GM19455 (cell line): ENCODE measurements around the gene PSMD13.

Source experiments
- ATAC-seq: cut with Tn5 transposase; IDR thresholded peaks from one replicate; pipeline ENCODE4 v1.9.1; 2021; ENCODE audit not compliant: unreplicated experiment

The PSMD13 gene

DNA sequence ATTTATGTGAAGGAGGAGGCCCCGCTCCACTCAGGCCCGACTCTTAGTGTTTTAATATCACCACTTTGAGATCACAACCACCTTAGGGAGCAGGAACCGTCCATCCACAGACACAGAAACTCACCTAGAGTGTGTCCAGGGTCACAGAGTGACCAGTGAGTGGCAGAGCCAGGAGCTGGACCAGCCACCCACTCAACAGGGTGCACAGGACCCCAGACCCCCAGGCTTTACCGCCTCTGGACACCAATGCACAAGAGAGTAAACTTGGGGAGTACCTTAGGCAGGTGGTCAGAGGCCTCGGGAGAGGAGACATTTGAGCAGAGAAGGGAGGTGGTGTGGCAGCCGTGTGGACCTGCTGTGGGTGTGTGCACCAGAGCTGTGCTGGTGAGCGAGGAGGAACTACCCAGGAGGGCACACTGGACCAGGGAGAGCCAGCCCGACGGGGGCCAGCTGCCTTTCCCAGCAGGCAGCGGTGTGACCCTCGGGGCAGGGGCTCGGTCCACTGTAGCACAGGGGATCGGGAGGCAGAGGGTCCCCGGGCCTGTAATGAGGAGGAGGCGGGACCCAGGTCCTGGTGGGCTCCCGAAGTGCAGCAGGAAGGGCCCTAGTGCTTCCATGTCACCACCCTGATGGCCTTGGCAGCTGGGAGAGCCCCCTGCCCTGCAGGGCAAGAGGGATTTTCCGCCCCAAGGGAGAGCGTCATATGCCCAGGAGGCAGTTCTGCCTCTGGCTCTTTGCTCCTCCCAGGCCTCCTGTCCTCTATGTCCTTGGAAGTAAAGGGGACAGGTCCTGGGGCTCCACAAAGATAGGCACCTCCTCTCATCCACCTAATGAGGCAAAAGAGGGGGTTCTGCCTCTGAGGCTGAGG lies 33.9 kb downstream of the PSMD13 start:
- ATAC-seq = no peak

DNA sequence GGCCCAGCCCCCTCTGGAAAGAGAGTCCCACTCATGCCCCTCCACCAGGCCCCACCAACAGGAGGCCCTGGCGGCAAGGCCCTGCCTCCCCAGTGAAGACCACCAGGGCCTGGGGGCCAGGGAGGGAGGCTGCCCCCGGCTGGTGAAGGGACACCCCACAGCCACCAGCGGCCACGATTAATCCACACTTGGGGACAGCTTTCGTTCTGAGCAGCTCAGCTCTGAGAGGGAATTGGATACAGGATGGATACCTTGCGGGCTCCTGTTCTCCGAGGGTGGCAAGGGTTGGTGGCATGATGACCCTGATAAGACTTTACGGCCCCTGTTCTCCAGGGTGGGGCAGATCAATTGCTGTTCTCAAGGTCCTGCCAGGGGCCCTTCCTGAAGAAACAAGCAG lies 34.5 kb downstream of the PSMD13 start:
- ATAC-seq = no peak

DNA sequence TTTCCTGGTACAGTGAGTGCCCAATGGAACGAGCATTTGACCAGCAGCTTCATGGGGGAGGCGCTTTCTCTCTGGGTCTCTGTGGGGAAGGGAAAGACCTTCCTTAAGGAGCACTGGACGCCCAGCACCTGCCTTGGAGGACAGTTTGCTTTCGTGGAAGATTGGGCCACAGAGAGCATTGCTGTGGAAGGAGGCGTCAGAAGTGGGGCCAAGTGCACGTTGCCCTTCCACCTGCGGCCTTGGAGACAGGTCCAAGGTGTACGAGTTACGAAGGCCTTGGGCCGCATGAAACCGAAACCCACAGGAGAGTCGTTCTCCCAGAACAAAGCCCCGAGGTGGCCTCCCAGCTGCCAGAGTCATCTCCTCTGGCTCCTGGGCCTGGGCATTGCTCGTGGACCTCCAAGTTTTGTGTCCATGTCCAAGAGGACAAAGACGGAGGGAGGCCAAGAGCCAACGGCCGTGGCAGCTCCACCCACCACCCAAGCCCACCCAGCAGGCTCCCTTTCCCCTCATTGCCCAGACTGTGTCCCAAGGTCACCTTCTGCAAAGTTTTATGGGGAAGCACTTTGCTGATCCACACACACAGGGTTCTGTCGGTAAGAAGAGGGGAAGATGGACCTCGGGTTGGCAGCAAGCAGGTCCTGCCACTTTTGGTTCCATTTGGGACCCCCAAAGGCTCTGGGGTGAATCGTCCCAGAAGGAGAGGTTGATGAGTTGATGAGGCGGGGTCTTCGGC lies 35.6 kb downstream of the PSMD13 start:
- no peak for ATAC-seq

DNA sequence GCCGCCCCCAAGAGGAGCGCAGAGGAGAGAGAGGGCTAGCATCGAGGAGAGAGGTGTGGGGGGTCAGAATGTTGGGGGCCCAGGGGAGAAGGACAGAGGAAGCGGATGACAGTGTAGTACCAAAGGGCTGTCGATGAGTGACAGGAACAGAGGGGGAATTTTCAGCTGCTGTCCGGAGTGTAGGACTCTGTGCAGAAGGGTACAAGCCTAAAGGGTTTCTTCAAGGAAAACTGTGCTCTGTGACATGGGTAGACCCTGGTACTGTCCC lies 36.1 kb downstream of the PSMD13 start:
- no peak for ATAC-seq

DNA sequence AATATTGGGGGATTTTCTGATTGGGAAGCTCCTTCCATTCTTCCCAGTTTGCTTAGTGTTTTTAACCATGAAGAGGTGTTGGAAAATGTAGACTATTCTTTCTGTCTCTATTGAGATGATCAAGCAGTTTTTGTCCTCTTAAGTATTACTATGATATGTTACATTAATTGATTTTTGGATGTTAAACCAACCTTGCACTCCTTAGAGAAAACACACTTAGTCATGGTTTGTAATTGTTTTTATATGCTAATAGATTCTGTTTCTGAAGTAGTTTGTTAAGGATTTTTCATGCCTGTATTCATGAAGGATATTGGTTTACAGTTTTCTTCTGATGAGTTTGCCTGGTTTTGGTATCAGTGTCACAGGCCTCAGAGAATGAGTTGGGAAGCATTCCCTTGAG lies 39.4 kb downstream of the PSMD13 start:
- ATAC-seq = no peak

DNA sequence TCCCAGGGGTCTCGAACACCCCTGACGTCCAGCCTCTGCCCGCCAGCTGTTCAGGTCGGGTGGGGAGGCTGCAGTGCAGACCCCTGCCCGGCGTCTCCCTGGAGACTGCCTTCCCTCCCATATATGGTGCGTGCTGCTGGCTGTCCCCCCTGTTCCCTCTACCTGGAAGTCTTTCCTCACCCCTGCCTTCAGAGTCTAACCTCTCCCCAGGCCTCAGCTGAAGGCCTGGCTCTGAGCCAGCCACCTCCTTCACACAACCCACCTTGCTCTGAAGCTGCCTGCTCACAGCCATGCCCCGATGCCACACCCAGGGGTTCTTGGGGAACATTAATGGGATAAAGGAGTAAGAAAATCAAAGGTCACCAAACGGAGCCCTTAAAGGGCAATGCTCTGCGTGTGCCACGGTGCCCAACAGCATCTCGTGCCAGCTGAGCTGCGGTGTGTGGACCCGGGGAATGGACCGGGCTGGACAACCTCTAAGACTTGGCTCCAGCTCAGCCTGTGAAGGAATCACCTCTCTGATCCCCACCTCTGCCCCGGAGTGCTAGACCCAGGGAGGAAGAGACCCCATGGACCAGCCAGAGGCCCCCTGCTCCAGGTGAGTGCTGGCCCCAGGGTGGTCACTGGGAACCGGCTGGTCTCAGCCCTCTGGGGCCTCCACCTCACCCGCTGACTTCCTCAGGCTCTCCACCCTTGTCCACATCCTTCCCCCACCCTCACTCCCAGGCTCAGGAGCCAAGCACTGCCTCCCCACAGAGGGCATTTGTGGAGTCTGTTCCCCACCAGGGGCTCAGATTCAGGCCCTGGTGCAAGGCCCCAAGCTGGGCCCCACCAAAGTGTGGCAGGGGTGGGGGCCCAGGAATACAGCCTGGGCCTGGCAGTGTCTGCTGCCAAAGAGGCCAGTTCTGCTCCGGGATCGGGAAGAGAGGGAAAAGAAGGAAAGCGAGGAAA lies 41.5 kb downstream of the PSMD13 start, which contains the start of gene NLRP6:
Gene NLRP6 (plus strand): TSS at position 407 of the 951 bp plus-strand sequence. CDS start 163 bp downstream, at position 570.
- ATAC-seq = no peak

DNA sequence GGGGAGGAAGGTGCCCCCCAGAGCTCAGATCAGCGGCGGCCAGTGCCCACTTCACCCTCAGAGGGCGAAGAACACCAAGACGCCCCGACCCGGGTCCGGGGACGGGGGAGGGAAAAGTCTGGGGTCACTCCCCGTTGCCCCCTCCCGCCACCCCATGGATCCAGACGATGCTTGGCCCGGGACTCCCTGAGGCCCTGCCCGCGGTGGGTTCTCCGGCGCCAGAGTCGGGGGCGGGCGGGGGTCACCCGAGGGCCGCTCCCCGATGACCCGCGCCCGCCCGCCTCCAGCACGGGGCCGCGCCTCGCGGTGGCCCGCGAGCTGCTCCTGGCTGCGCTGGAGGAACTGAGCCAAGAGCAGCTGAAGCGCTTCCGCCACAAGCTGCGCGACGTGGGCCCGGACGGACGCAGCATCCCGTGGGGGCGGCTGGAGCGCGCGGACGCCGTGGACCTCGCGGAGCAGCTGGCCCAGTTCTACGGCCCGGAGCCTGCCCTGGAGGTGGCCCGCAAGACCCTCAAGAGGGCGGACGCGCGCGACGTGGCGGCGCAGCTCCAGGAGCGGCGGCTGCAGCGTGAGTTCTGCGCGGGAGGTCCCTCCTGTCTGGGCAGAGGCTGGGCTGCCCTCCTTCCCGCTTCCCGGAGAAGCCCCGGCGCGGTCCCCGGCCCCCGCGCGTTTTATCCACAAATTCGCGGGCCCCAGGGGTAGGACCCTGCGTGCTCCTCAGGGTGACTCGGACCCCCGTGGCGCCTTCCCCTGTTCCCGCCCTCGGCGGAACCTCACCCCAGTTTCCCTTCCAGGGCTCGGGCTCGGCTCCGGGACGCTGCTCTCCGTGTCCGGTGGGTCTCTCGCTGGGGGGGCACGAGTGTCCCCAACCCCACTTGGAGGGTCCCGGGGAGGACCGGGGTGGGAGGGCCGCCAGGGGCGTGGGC lies 42.5 kb downstream of the PSMD13 start:
- no peak for ATAC-seq

DNA sequence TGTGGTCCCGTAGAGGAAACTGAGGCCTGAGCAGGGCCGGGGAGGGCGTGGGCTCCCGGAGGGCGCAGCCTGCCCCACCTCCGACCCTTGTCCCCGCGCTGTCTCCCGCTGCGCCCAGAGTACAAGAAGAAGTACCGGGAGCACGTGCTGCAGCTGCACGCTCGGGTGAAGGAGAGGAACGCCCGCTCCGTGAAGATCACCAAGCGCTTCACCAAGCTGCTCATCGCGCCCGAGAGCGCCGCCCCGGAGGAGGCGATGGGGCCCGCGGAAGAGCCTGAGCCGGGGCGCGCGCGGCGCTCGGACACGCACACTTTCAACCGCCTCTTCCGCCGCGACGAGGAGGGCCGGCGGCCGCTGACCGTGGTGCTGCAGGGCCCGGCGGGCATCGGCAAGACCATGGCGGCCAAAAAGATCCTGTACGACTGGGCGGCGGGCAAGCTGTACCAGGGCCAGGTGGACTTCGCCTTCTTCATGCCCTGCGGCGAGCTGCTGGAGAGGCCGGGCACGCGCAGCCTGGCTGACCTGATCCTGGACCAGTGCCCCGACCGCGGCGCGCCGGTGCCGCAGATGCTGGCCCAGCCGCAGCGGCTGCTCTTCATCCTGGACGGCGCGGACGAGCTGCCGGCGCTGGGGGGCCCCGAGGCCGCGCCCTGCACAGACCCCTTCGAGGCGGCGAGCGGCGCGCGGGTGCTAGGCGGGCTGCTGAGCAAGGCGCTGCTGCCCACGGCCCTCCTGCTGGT lies 43.4 kb downstream of the PSMD13 start:
- no peak for ATAC-seq

DNA sequence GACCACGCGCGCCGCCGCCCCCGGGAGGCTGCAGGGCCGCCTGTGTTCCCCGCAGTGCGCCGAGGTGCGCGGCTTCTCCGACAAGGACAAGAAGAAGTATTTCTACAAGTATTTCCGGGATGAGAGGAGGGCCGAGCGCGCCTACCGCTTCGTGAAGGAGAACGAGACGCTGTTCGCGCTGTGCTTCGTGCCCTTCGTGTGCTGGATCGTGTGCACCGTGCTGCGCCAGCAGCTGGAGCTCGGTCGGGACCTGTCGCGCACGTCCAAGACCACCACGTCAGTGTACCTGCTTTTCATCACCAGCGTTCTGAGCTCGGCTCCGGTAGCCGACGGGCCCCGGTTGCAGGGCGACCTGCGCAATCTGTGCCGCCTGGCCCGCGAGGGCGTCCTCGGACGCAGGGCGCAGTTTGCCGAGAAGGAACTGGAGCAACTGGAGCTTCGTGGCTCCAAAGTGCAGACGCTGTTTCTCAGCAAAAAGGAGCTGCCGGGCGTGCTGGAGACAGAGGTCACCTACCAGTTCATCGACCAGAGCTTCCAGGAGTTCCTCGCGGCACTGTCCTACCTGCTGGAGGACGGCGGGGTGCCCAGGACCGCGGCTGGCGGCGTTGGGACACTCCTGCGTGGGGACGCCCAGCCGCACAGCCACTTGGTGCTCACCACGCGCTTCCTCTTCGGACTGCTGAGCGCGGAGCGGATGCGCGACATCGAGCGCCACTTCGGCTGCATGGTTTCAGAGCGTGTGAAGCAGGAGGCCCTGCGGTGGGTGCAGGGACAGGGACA lies 44.1 kb downstream of the PSMD13 start:
- ATAC-seq = no peak

DNA sequence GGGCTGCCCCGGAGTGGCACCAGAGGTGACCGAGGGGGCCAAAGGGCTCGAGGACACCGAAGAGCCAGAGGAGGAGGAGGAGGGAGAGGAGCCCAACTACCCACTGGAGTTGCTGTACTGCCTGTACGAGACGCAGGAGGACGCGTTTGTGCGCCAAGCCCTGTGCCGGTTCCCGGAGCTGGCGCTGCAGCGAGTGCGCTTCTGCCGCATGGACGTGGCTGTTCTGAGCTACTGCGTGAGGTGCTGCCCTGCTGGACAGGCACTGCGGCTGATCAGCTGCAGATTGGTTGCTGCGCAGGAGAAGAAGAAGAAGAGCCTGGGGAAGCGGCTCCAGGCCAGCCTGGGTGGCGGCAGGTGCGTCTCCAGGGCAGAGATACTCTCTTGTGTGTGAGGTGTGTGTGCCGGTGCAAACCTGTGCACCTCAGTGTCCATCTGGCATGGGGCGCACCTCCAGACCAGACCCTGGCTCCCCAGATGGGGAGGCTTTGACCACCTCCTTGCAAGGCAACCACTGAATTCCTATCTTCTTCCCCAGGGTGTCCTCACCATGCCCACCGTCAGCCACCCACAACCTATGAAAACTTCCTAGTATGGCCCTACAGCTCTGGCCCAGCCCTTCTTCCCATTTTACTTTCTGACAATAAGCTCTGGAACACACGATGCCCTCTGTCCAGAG lies 44.8 kb downstream of the PSMD13 start:
- no peak for ATAC-seq

DNA sequence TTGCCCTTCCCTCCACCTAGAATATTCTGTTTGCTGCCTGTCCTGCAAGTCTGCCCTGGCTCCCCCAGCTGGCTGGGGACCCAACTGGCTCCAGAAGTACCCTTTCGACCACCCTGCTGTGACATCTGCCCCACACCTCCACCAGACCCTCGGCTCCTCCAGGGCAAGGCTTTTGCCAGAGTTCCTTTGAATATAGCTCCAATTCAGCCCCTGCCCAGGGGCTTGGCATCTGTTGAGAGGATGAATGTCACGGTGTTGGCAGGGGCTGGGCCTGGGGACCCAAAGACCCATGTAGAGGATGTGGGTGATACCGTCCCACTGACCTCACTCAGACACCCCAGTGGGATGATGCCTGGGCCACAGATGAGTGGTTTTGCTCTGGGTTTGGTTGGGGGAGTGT lies 45.4 kb downstream of the PSMD13 start:
- ATAC-seq = no peak

DNA sequence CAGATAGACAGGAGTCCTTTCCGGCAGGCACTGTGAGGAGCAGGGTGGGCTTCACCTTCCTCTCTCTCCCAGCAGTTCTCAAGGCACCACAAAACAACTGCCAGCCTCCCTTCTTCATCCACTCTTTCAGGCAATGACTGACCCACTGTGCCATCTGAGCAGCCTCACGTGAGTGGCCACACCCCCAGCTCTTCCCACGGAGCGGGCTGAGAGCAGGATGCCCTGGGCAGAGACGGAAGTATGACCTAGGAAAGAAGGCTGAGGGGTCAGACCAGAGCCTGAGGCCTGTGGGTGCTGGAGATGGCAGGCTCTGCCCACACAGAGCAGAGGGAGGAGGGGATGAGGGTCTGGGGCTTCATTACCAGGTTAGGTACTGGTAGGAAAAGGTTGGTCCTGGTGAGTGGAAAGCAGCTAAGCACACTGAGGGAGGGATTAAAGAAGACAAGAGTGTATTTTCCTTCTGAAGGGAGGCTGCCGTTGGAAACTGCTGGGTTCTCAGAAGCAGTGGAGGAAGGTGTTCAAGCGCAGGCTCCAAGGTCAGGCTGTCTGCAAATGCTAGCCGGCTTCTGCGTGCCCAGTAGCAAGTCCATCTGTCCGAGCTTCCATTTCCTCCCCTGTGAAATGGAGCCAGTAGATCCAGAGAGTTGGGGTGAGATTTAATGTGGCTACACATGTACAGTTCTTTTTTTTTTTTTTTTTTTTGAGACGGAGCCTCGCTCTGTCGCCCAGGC lies 46.0 kb downstream of the PSMD13 start:
- ATAC-seq = no peak

DNA sequence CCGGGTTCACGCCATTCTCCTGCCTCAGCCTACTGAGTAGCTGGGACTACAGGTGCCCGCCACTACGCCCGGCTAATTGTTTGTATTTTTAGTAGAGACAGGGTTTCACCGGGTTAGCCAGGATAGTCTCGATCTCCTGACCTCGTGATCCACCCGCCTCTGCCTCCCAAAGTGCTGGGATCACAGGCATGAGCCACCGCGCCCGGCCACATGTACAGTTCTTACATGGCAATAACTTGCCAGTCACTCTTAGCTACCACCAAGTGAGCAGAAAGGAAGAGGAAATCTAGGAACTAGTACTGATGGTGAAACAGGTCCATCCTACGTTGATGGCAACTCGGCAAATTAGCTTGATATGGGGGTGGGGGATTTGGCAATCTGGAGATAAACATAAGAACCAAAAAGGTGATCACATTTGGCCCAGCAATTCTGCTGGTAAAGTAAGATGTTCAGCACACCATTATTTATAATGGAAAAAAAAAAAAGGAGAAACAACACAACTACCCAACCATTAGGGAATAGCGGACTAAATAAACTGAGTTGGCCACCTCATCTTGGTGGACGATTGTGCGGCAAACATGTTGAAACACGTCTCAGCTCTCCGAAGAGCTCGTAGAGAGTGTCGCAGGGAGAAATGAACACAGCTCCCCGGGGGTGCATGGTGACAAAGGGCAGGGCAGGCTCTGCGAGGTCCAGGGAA lies 46.8 kb downstream of the PSMD13 start:
- ATAC-seq = no peak

DNA sequence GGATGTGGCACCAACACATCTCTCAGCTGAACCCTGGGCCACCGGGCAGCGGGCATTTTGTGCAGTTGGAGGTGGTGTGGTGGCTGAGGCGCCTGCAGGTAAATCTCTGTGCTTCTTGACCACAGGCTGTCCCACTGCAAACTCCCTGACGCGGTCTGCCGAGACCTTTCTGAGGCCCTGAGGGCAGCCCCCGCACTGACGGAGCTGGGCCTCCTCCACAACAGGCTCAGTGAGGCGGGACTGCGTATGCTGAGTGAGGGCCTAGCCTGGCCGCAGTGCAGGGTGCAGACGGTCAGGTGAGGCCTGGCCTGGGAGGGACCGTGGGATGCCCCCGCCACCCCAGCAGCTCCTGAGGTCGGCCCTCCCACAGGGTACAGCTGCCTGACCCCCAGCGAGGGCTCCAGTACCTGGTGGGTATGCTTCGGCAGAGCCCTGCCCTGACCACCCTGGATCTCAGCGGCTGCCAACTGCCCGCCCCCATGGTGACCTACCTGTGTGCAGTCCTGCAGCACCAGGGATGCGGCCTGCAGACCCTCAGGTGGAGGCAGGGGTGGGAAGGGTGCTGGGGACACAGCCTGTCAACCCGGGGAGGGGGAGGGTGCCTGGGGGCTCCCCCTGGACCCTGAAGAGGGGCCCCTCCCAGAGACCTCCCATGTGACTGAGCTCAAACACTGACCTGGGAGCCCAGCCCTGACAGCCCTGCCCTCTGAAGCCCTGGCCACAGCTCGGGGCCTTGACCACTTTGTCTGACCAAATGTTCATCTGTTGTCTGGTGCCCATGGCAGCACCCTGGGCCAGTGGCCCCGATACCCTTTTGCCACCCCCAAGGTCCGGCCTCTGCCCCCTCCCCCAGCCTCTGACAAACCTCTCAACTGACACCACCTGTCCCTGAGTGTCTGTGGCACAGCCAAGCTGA lies 47.6 kb downstream of the PSMD13 start:
- no peak for ATAC-seq

DNA sequence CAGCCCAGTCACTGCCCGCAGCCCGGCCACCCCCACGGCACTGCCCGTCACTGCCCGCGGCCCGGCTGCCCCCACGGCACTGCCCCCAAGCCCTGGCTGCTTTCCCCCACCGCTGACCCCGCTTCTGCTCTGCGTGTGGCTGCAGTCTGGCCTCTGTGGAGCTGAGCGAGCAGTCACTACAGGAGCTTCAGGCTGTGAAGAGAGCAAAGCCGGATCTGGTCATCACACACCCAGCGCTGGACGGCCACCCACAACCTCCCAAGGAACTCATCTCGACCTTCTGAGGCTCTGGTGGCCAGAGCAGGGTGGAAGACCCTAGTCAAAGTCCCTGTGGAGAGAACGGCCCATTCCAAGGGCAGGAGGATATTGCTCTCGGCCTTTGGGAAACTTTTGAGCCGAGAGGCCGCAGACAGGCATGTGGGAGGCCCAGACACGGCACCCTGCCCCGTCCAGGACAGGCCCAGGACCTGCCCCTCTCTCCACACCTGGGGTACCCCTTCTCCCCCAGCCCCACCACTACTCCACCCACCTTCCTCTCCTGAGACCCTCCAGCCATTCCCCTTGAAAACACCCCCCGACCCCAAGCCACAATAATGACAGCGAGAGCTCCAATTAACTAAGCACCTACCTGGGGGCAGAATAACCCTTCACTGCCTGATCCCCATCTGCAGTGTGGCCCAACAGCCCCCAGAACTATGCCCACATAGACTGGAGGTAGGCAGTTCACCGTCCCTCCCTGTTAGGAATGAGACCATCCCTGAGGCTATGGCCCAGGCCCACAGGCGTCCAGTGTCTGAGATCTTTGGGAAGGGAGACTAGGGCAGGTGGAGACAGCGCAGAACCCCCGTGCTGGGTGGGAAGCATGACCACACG lies 48.5 kb downstream of the PSMD13 start:
- no peak for ATAC-seq
